HG03103 (cell line): ENCODE results near the gene CEP131.
A peak's percentile ranks its signal among the peaks of the same experiment; 100 is the strongest.

ENCODE experiments used
- ATAC-seq: cut with Tn5 transposase; IDR thresholded peaks from one replicate; pipeline ENCODE4 v1.9.1; 2021; ENCODE audit warnings: low read depth; ENCODE audit not compliant: unreplicated experiment

Gene CEP131

GRCh38 chr17:81222906-81223761 is at the start of gene CEP131:
CEP131 (minus strand) TSS chr17:81222965; CDS start chr17:81220056, 2,909 bp downstream.
- peak; percentile 95 for ATAC-seq

DNA sequence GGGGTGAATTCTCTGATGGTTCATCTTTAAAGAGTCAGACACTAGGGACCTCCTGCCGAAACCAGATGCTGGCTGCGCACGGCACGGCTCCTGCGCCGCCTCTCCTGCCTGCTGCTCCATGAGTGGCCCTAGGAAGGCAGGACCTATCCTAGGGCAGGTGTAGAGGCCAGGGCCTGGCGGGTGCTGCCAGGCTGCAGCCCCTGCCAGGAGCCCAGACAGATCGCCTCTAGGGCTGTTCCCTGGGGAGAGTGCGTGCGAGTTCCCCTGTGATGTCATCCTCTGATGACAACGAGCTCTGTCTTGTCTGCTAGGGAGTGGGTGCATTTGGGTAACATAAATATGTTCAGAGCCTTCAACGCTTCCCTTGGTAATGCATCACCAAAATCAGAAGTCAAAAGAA is 48.5 kb upstream of the CEP131 start:
- ATAC-seq: no peak

DNA sequence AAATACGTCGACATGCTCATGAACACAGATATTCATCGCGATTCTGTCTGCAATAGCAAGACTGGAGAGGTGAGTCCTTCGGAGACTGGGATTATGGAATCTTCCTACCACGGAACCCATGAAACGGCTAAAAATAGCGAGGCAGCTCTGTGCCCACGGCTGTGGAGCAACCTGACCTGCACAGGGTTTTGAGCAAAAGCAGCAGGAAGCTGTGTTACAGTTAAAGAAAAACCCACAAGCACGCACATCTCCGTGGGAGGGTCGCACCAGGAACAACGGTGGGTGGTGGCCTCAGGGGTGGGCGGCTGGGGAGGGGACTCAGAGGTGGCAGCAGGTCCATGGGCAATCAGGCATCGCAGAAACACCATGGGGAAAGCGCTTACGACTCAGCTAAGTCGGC is 47.5 kb upstream of the CEP131 start:
- no peak for ATAC-seq

DNA sequence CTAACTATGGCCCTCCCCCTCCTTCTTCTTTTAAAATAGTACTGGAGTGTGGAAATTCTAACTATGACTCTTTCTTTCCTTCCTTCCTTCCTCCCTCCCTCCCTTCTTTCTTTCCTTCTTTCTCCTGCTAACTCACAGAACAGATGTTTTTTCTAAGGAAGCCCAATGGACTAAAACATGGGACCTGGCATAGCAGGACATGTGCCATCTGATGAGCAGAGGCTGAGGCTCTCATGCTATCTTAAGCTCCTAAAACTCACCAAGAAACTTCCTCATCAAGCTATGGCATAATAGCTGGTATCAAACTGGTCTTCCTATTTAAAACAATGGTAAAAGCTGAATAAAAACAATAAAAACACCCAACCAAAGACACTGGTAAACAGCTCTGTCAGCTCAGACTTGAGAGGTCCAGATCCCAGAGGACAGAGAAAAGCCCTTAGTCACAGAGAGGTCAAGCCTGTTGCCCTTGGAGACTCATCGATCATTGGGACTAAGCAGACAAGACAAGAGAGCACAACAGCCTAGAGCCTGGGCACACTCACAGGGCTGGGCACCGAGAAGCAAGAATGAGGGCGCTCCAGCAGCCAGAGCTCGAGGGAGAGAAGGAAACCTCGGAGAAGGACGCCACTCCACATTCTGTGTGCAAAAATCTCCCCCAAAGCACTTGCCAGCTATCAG is 44.8 kb upstream of the CEP131 start:
- ATAC-seq: no peak

DNA sequence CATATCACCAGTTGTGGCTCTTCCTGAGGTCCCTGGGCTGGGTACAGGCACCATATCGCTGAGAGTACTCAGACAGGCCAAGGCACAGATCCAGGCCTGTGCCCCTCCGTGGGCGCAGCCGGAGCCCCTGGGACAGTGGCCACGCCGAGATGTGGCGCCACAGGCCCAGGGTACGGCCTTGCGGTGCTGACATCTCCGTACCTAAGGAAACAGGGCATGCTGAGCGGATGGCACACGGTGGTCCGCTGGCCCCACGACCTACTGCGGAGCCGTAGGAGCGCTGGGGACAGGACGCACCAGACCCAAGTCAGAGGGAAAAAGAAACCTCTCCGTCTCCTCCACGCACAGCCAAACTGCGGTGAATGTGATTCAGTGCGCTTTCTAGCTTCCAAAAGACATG is 42.8 kb upstream of the CEP131 start:
- no peak for ATAC-seq

GRCh38 chr17:81264640-81265039 is 41.9 kb upstream of the CEP131 start:
- ATAC-seq: no peak

GRCh38 chr17:81263371-81264181 is 40.8 kb upstream of the CEP131 start:
- ATAC-seq: no peak

DNA sequence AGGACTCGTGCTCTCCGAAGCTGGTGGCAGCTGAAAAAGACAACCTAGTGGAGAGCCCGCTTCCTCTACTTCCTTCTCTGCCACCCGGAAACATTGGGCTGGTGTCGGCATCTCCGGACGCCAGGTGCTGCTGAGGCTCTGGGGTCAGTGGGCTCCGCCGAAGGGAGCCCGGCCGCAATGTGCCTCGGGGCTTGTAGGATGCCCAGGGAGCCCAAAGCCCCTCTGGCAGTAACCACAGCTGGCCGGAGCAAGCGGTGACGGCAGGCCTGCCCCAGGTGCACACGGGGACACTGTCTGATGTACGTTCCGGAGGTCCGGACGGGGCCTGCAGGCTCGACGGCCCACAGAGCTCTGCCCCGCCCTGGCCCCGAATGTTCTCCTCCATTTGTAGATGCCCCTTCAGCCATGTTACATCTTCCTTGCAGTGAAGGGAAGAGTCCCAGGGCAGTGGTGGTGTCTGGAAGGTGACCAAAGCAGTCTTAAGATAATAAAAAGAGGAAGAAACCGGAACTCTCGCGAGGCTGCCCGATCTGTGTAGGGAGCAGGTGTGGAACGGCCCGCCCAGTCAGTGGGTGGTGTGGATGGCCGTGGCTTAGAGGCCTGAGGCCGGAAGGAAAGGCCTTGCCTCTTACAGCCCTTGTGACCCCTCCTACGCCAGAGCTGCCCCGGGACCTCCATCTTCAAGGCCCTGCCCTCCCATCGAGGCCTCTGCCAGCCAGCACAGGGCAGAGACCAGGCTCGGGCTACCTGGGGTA is 39.0 kb upstream of the CEP131 start:
- no peak for ATAC-seq

DNA sequence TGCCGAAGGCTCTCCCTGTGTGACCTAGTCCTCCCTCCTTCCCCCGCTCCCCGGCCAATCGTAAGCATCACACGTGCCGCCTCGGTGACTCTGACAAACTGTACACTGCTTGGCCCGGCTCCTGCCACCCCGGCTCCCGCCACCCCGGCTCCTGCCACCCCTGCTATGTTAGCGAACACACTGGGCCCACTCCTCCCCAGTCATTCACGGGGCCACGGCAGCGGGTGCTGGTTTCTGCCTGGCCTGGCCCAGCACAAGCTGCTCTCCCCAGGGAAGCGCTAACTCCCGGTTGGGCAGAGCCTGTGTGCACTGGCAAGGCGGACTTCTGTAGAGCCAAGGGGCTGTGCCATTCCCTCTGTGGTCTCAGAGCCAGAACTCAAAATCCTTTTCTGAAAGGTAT is 38.3 kb upstream of the CEP131 start:
- no peak for ATAC-seq

- ATAC-seq: no peak
These were observed 37.9 kb upstream of the CEP131 start for GRCh38 chr17:81260641-81261040.

- no peak for ATAC-seq
These were observed 37.4 kb upstream of the CEP131 start for GRCh38 chr17:81260171-81260570.

GRCh38 chr17:81259058-81259605 is 36.4 kb upstream of the CEP131 start:
- no peak for ATAC-seq

DNA sequence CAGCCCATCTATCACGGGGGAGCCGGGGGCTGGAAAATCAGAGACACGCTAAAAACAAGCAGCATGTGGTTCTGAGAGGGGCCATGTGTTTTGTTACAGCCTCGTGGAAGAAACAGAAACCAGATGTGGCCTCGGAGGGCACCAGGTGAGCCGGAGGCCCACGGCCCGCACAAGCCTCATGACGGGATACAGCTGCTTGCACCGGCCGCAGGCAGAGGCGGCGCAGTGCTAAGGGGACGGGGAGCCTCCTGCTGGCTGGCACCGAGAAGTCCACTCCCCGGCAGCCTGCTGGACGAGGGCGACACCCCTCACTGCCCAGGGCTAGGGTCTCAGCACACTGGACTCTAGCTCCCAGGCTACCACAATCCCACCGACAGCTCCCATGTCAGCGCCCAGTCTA is 35.5 kb upstream of the CEP131 start:
- no peak for ATAC-seq

- no peak for ATAC-seq
These were observed 34.8 kb upstream of the CEP131 start for GRCh38 chr17:81257533-81257932.

- ATAC-seq: no peak
These were observed 33.9 kb upstream of the CEP131 start for GRCh38 chr17:81256616-81257015.

- no peak for ATAC-seq
These were observed 32.4 kb upstream of the CEP131 start for GRCh38 chr17:81254955-81255717.

- no peak for ATAC-seq
These were observed 30.8 kb upstream of the CEP131 start for GRCh38 chr17:81253358-81254131.

DNA sequence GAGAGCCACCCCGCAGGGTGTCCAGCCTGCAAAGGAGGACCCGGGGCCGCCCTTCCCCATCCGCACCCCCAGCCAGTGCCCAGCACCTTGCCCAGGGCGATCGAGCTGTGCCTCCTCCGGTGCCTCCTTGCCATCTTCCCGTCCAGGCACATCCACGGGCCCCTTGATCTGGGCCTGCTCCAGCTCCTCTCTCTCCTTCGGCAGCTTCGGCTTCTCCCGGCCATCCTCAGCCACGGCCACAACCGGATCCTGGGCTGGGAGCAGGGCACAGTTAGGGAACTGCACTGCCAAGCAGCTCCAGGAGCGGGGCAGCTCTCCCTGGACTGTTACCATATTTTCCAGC is 30.2 kb upstream of the CEP131 start:
- ATAC-seq: no peak
